ENCODE measurements around the gene MROH2A.

The MROH2A gene

GRCh38 chr2:233848276-233848675 is 70.1 kb downstream of the MROH2A start:
- TF ChIP-seq TCF12 (IDR thresholded peaks at IDR 0.05; ENCODE audit: low read depth) (no peak), TEAD4 (IDR thresholded peaks at IDR 0.05) (no peak), FOXM1 (IDR thresholded peaks at IDR 0.05; ENCODE audit: borderline replicate concordance, low read depth) (no peak), CREB1 (IDR thresholded peaks at IDR 0.05; ENCODE audit: low read depth) (no peak), EGR1 (IDR thresholded peaks at IDR 0.05) (no peak), YY1 (IDR thresholded peaks at IDR 0.05; ENCODE audit: low read depth) (no peak), REST (IDR thresholded peaks at IDR 0.05; ENCODE audit: low read depth) (no peak), CEBPB (IDR thresholded peaks at IDR 0.05) (no peak), ZBTB7A (IDR thresholded peaks at IDR 0.05; ENCODE audit: low read depth) (no peak), USF1 (IDR thresholded peaks at IDR 0.05) (no peak)

GRCh38 chr2:233849607-233850271 is 71.6 kb downstream of the MROH2A start:
- TF ChIP-seq TCF12 (IDR thresholded peaks at IDR 0.05; ENCODE audit: low read depth) (no peak), NFIC (IDR thresholded peaks at IDR 0.05) (no peak), USF1 (IDR thresholded peaks at IDR 0.05) (no peak), EP300 (IDR thresholded peaks at IDR 0.05; ENCODE audit: borderline replicate concordance) (no peak), REST (IDR thresholded peaks at IDR 0.05; ENCODE audit: low read depth) (no peak), TAF1 (IDR thresholded peaks at IDR 0.05; ENCODE audit: low read depth) (no peak), TEAD4 (IDR thresholded peaks at IDR 0.05) (no peak), ZBTB7A (IDR thresholded peaks at IDR 0.05; ENCODE audit: low read depth) (no peak), FOXM1 (IDR thresholded peaks at IDR 0.05; ENCODE audit: borderline replicate concordance, low read depth) (no peak), CEBPB (IDR thresholded peaks at IDR 0.05) (no peak), CREB1 (IDR thresholded peaks at IDR 0.05; ENCODE audit: low read depth) (no peak), YY1 (IDR thresholded peaks at IDR 0.05; ENCODE audit: low read depth) (no peak), RAD21 (IDR thresholded peaks at IDR 0.05; ENCODE audit: low read depth) (no peak), EGR1 (IDR thresholded peaks at IDR 0.05) (no peak), MAX (IDR thresholded peaks at IDR 0.05) (no peak)

- no peak for TF ChIP-seq CREB1 (IDR thresholded peaks at IDR 0.05; ENCODE audit: low read depth)
- TF ChIP-seq TCF12 (IDR thresholded peaks at IDR 0.05; ENCODE audit: low read depth), result no peak
- TF ChIP-seq TEAD4 (IDR thresholded peaks at IDR 0.05), result no peak
- no peak for TF ChIP-seq EP300 (IDR thresholded peaks at IDR 0.05; ENCODE audit: borderline replicate concordance)
- TF ChIP-seq ZBTB7A (IDR thresholded peaks at IDR 0.05; ENCODE audit: low read depth), result no peak
- TF ChIP-seq MAX (IDR thresholded peaks at IDR 0.05), result no peak
- no peak for TF ChIP-seq TAF1 (IDR thresholded peaks at IDR 0.05; ENCODE audit: low read depth)
- TF ChIP-seq USF1 (IDR thresholded peaks at IDR 0.05), result no peak
- no peak for TF ChIP-seq NFIC (IDR thresholded peaks at IDR 0.05)
- no peak for TF ChIP-seq EGR1 (IDR thresholded peaks at IDR 0.05)
- no peak for TF ChIP-seq FOXM1 (IDR thresholded peaks at IDR 0.05; ENCODE audit: borderline replicate concordance, low read depth)
- TF ChIP-seq REST (IDR thresholded peaks at IDR 0.05; ENCODE audit: low read depth), result no peak
- no peak for TF ChIP-seq CEBPB (IDR thresholded peaks at IDR 0.05)
- TF ChIP-seq YY1 (IDR thresholded peaks at IDR 0.05; ENCODE audit: low read depth), result no peak
- TF ChIP-seq RAD21 (IDR thresholded peaks at IDR 0.05; ENCODE audit: low read depth), result no peak
These were observed 72.6 kb downstream of the MROH2A start for GRCh38 chr2:233850745-233851144.

- TF ChIP-seq YY1 (IDR thresholded peaks at IDR 0.05; ENCODE audit: low read depth), result no peak
- TF ChIP-seq TAF1 (IDR thresholded peaks at IDR 0.05; ENCODE audit: low read depth), result no peak
- TF ChIP-seq EGR1 (IDR thresholded peaks at IDR 0.05), result no peak
- no peak for TF ChIP-seq TEAD4 (IDR thresholded peaks at IDR 0.05)
- no peak for TF ChIP-seq RAD21 (IDR thresholded peaks at IDR 0.05; ENCODE audit: low read depth)
- TF ChIP-seq FOXM1 (IDR thresholded peaks at IDR 0.05; ENCODE audit: borderline replicate concordance, low read depth), result no peak
- no peak for TF ChIP-seq USF1 (IDR thresholded peaks at IDR 0.05)
- no peak for TF ChIP-seq CEBPB (IDR thresholded peaks at IDR 0.05)
- TF ChIP-seq EP300 (IDR thresholded peaks at IDR 0.05; ENCODE audit: borderline replicate concordance), result no peak
- TF ChIP-seq MAX (IDR thresholded peaks at IDR 0.05), result no peak
- TF ChIP-seq TCF12 (IDR thresholded peaks at IDR 0.05; ENCODE audit: low read depth), result no peak
- TF ChIP-seq ZBTB7A (IDR thresholded peaks at IDR 0.05; ENCODE audit: low read depth), result no peak
These were observed 73.0 kb downstream of the MROH2A start for GRCh38 chr2:233851169-233851568.

Data from Ishikawa (cell line).